Putamen (tissue), 1 donor: Measurements from ENCODE around the gene SELENOF.
"Not testable (repeated sequence)": the region's sequence is repeated elsewhere in the genome, so short reads cannot be mapped to it uniquely, and the experiment has no call there.

ENCODE experiments used
- DNase-seq: peaks from one replicate; pipeline ENCODE4 v3.0.0-alpha.2; 2016; ENCODE audit warnings: low spot score

The SELENOF gene

DNA sequence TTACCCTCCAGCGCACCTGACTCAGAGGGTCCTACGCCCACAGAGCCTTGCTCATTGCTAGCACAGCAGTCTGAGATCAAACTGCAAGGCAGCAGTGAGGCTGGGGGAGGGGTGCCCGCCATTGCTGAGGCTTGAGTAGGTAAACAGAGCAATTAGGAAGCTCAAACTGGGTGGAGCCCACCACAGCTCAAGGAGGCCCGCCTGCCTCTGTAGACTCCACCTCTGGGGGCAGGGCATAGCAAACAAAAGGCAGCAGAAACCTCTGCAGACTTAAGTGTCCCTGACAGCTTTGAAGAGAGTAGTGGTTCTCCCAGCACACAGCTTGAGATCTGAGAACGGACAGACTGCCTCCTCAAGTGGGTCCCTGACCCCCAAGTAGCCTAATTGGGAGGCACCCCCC is 99.8 kb downstream of the SELENOF start:
- not testable (repeated sequence) for DNase-seq
